ENCODE results near the gene AVPI1.
A peak's percentile ranks its signal among the peaks of the same experiment; 100 is the strongest.
"Not testable (repeated sequence)": the region's sequence is repeated elsewhere in the genome, so short reads cannot be mapped to it uniquely, and the experiment has no call there.

Gene AVPI1

GRCh38 chr10:97640174-97640867, 46.7 kb downstream of the AVPI1 start, which contains the start of gene PI4K2A:
TSS of gene PI4K2A (plus strand) at chr10:97640671. CDS start at chr10:97640743, 72 bp downstream.
- peak; percentile 98 for DNase-seq (ENCODE audit: low spot score)

DNA sequence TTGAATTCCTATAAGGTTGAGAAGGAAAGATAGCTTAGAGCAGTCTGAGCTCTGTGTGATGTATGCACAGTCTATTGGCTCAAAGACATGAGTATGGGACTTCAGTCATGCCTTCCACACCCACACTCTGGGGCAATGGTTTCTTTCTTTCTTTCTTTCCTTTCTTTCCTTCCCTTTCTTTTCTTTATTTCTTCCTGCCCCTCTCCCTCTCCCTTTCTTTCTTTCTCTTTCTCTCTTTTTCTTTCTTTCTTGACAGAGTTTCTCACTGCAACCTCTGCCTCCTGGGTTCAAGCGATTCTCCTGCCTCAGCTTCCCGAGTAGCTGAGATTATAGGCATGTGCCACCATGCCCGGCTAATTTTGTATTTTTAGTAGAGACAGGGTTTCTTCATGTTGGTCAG, 48.0 kb downstream of the AVPI1 start:
- not testable (repeated sequence) for DNase-seq (ENCODE audit: low spot score)

DNA sequence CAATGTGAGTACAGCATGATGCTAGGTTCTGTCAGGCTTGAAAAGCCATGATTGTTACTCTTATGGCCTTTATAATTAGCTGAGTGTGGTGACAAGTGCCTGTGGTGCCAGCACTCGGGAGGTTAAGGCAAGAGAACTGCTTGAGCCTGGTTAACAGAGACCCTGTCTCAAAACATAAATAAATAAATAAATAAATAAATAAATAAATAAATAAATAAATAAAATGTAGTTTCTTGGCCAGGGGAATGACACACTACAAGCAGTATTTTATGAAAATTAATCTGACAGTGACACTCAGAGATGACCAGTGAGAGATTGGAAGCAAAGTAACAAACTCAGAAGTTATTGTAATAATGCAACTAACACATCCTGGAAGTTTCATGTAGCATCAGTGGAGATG, 51.5 kb downstream of the AVPI1 start:
- no peak for DNase-seq (ENCODE audit: low spot score)

DNA sequence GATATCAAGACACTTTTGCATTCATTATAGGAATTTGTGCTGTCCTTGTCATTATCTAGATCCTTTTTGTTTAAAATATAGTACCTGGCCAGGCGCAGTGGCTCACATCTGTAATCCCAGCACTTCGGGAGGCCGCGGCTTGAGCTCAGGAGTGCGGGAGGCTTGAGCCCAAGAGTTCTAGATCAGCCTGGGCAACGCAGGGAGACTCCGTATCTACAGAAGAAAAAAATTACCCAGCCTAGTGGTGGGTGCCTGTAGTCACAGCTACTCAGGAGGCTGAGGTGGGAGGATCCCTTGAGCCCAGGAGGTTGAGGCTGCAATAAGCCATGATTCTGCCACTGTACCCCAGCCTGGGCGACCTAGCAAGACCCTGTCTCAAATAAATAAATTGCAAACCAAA, 53.1 kb downstream of the AVPI1 start:
- DNase-seq (ENCODE audit: low spot score): no peak

GRCh38 chr10:97632949-97633884, 53.8 kb downstream of the AVPI1 start, which contains the start of gene MORN4:
TSS of gene MORN4 (minus strand) at chr10:97633500. CDS start at chr10:97619653, 13,847 bp downstream.
- peak; percentile 94 for DNase-seq (ENCODE audit: low spot score)

DNA sequence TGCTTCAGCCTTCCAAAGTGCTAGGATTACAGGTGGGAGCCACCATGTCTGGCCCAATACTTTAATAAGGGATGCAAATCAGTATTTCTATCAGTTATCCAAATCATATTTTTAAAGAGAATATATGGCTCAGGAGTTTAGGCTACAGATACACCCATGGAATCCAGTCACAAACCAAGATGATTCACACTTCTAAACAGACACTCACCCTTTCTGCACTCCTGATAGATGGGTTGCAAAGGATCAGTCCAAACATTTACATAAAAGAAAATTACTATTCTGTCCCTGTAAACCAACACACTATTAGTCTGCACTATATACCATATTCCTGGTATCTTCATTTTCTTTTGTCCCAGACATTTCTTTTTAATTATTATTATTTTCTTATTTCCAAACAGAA, 55.9 kb downstream of the AVPI1 start:
- no peak for DNase-seq (ENCODE audit: low spot score)

GRCh38 chr10:97629289-97629688, 57.8 kb downstream of the AVPI1 start:
- no peak for DNase-seq (ENCODE audit: low spot score)

DNA sequence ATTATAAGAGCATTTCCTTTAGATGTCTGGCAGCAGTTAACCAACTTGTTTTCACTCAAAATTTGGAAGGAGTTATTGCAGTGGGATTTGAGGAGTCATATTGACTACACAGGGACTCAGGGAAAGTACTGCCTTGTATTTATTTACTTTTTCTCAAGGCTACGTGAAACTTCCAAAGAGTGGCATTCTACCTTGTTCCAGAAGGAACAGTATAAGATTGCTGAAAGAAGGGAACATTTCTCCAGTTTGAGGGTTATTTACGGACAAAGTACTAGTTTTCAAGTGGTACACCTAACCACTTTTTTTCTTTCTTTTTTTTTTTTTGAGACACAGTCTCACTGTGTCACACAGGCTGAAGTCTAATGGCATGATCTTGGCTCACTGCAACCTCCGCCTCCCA, 58.8 kb downstream of the AVPI1 start:
- no peak for DNase-seq (ENCODE audit: low spot score)

GRCh38 chr10:97627731-97628130, 59.3 kb downstream of the AVPI1 start:
- DNase-seq (ENCODE audit: low spot score): no peak
